ENCODE results near the gene PLA2G15.

The PLA2G15 gene

DNA sequence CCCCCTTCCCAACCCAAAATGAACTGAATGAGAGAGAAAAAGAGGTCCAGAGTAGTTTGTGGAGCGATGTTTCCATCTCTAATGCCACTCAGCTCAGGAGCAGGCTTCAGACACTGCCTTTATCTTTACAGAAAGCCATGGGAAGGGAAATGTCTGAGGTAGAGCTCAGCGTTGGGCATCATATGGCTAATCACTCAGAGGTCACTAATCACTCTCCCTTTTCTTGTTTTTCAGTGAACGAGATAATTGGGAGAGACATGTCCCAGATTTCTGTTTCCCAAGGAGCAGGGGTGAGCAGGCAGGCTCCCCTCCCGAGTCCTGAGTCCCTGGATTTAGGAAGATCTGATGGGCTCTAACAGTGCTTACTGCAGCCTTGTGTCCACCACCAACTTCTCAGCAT lies 19.1 kb upstream of the PLA2G15 start:
- Histone ChIP-seq H3K4me1 (ENCODE audit: insufficient read depth, low read length) (no peaks in the 10 kb centered on the region; the same call in 1 of the 2 replicates), H3K36me3 (ENCODE audit: insufficient read depth, low read depth, low read length) (peaks cover 25% of the 10 kb centered on the region), H3K9me3 (ENCODE audit: insufficient read depth, low read depth, low read length) (no peaks in the 10 kb centered on the region), H3K4me3 (ENCODE audit: low read length) (no peak overlapping the region), H3K27me3 (ENCODE audit: insufficient read depth, low read length) (no peaks in the 10 kb centered on the region), H3K27ac (ENCODE audit: low read length) (no peak overlapping the region), H3K9ac (ENCODE audit: low read depth, low read length) (no peak overlapping the region)

DNA sequence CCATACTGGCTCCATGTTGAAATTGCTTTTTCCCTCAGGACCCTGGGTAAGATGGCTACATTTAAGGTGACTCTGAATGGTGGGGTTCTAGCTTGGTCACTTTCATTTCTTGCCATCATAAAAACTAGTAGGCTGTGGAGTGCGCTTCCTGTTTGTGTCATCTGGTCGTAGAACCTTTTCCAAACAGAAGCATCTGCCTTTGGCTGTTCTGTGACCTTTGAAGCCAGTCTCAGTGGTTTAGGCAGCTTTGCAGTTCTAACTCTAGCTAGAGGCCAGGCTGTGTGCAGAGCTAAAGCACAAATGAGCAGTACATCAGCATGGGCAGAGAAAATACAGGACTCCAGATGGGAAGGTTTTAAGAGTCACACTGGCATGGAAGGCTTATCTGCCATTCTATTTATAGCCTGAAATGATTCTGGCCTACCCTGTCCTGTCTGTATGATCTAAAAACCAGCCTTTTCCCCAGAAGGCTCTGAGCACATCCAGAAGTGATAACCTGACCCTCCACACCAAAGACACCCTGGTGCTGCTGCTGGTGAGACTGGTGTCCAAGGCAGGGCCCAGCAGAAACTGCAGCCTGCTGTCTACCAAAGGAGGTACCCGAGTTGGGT lies 17.9 kb upstream of the PLA2G15 start:
- Histone ChIP-seq H3K4me1 (ENCODE audit: insufficient read depth, low read length) (no peaks in the 10 kb centered on the region), H3K27me3 (ENCODE audit: insufficient read depth, low read length) (no peaks in the 10 kb centered on the region), H3K9me3 (ENCODE audit: insufficient read depth, low read depth, low read length) (no peaks in the 10 kb centered on the region), H3K36me3 (ENCODE audit: insufficient read depth, low read depth, low read length) (peaks cover 36% of the 10 kb centered on the region), H3K9ac (ENCODE audit: low read depth, low read length) (no peak overlapping the region), H3K27ac (ENCODE audit: low read length) (no peak overlapping the region), H3K4me3 (ENCODE audit: low read length) (no peak overlapping the region)

DNA sequence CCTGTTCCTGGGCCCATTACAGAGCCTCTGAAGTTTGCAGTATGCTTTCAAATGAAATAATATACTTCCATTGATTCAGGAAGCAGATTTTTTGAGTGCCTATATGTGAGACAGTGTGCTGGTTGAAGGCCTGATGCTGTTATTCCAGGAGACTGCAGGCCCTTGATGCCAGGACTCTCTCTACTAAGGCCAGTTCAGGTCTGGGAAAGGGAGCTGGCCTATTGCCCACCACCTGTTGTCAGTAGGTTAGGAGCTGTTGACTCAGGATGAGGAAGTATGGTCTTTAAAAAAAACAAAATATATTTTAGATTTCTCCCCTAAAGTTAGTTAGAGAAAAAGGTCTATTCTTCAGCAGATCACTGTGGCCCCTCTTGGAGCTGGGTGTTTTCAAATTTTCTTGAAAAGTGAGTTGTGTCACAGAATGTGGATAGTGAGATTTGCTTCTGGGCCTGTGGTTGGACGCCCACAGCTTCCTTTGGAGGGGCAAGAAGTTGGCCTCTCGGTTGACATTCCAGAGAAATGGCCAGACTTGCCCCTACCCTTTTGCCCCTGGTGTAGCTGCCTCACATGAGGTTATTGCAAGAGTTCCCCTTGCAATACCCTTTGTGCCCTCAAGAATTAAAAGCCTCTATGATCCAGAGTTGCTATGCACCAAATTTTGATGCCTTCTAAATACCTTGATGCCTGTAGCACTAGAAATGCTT lies 17.2 kb upstream of the PLA2G15 start:
- Histone ChIP-seq H3K27ac (ENCODE audit: low read length) (no peak overlapping the region), H3K27me3 (ENCODE audit: insufficient read depth, low read length) (no peaks in the 10 kb centered on the region), H3K4me1 (ENCODE audit: insufficient read depth, low read length) (no peaks in the 10 kb centered on the region), H3K9ac (ENCODE audit: low read depth, low read length) (no peak overlapping the region), H3K36me3 (ENCODE audit: insufficient read depth, low read depth, low read length) (peaks cover 43% of the 10 kb centered on the region), H3K9me3 (ENCODE audit: insufficient read depth, low read depth, low read length) (no peaks in the 10 kb centered on the region), H3K4me3 (ENCODE audit: low read length) (no peak overlapping the region)

DNA sequence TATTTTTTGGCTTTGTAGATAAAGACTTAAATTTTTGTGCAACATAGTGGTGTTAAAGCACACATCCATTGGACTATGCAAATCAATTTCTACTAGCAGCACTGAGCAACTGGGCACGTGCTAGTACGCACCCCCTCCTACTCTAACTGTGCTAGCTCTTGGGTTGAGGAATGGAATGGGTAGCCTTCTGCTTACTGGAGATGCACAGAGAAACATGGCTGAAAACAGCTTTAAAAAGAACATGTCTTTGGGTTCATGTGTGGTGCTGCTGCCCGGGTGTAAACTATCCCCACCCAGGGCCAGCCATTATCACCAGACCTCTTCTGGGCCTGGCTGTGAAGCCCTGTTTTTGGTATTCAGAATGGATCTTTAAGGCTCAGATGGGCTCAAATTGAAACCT lies 16.5 kb upstream of the PLA2G15 start:
- no peaks in the 10 kb centered on the region for H3K4me1 ChIP-seq (ENCODE audit: insufficient read depth, low read length)
- no peak overlapping the region for H3K4me3 ChIP-seq (ENCODE audit: low read length)
- H3K27me3 ChIP-seq (ENCODE audit: insufficient read depth, low read length) = no peaks in the 10 kb centered on the region
- peaks cover 47% of the 10 kb centered on the region for H3K36me3 ChIP-seq (ENCODE audit: insufficient read depth, low read depth, low read length)
- no peak overlapping the region for H3K27ac ChIP-seq (ENCODE audit: low read length)
- no peaks in the 10 kb centered on the region for H3K9me3 ChIP-seq (ENCODE audit: insufficient read depth, low read depth, low read length)
- H3K9ac ChIP-seq (ENCODE audit: low read depth, low read length) = no peak overlapping the region

DNA sequence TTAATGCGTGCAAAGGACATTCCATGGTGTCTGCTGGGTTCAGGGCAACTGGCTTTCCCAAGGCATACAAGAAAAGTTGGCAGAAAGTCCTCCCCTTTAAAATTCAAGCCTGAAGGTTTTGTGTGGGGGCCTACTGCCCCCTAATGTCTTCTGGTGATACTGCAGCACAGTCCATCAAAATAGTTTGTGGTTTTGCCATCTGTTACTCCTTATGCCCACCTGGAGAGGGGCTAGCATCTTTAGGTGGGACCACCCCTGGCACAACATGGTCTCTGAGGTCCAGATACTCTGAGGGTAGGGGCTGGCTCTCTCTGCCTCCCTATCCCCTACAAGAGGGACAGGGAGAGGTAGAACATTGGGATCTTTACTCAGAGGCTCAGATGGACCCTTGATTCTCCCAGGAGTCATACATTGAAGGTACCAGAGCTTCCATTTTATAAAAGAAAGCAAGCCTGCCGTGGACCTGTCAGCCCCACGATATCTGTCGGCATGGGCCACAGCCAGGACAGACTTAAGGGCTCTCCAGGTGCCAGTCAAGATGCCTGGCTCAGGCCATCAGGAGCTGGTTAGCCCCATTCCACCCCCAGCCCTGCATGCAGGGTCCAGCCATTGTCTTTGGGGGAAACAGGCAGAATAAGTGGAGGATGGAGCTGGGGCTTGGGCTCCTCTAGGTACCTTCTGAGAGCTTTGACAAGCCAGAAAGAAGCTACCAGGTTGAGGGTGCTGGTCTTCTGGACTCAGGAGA lies 15.6 kb upstream of the PLA2G15 start:
- Histone ChIP-seq H3K9me3 (ENCODE audit: insufficient read depth, low read depth, low read length) (no peaks in the 10 kb centered on the region), H3K9ac (ENCODE audit: low read depth, low read length) (no peak overlapping the region), H3K27me3 (ENCODE audit: insufficient read depth, low read length) (peaks cover 4% of the 10 kb centered on the region), H3K36me3 (ENCODE audit: insufficient read depth, low read depth, low read length) (peaks cover 47% of the 10 kb centered on the region), H3K4me1 (ENCODE audit: insufficient read depth, low read length) (peaks cover 5% of the 10 kb centered on the region; the same call in 1 of the 2 replicates), H3K4me3 (ENCODE audit: low read length) (no peak overlapping the region), H3K27ac (ENCODE audit: low read length) (no peak overlapping the region)

DNA sequence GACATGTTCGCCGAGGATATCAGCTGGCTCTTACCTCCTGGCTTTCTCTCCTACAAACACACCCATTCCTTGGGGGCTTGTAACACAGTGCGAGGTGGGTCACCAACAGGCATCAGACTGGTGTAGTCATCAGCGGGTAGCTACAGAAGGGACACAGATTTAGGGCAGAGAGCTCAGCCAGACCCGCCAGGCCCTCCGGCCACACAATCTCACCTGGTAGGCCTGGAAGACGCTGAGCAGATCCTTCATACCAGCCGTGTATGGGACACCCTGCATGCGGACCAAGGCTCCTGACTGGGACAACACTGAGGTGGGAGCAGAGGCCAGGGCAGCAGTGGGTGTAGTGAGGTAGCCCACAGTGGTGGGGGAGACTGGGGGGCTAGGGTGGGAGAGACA lies 15.0 kb upstream of the PLA2G15 start:
- Histone ChIP-seq H3K9me3 (ENCODE audit: insufficient read depth, low read depth, low read length) (no peaks in the 10 kb centered on the region), H3K36me3 (ENCODE audit: insufficient read depth, low read depth, low read length) (peaks cover 47% of the 10 kb centered on the region), H3K4me1 (ENCODE audit: insufficient read depth, low read length) (peaks cover 8% of the 10 kb centered on the region; the same call in 1 of the 2 replicates), H3K4me3 (ENCODE audit: low read length) (no peak overlapping the region), H3K9ac (ENCODE audit: low read depth, low read length) (no peak overlapping the region), H3K27ac (ENCODE audit: low read length) (no peak overlapping the region), H3K27me3 (ENCODE audit: insufficient read depth, low read length) (peaks cover 10% of the 10 kb centered on the region)

DNA sequence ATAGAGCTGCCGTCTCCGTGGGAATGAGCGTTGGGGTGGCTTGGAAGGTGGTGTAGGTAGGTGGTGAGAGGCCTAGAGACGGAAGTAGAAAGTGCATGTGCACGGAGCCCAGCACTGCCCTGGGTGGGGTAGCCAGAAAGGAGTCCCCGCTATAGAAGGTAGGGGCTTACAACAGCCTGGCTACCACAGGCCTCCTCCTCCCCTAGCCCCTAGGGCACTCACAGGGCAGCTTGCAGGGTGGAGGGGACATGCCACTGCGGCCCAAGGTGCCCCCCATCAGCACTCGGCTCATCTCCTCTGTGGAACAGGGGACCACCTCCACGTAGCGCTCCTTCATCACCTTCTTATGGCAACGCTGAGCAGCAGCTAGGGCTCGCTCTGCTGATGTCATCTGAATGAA lies 14.2 kb upstream of the PLA2G15 start:
- Histone ChIP-seq H3K4me3 (ENCODE audit: low read length) (no peak overlapping the region), H3K27ac (ENCODE audit: low read length) (no peak overlapping the region), H3K36me3 (ENCODE audit: insufficient read depth, low read depth, low read length) (peaks cover 47% of the 10 kb centered on the region), H3K4me1 (ENCODE audit: insufficient read depth, low read length) (peaks cover 8% of the 10 kb centered on the region; the same call in 1 of the 2 replicates), H3K27me3 (ENCODE audit: insufficient read depth, low read length) (peaks cover 18% of the 10 kb centered on the region), H3K9me3 (ENCODE audit: insufficient read depth, low read depth, low read length) (no peaks in the 10 kb centered on the region), H3K9ac (ENCODE audit: low read depth, low read length) (no peak overlapping the region)

DNA sequence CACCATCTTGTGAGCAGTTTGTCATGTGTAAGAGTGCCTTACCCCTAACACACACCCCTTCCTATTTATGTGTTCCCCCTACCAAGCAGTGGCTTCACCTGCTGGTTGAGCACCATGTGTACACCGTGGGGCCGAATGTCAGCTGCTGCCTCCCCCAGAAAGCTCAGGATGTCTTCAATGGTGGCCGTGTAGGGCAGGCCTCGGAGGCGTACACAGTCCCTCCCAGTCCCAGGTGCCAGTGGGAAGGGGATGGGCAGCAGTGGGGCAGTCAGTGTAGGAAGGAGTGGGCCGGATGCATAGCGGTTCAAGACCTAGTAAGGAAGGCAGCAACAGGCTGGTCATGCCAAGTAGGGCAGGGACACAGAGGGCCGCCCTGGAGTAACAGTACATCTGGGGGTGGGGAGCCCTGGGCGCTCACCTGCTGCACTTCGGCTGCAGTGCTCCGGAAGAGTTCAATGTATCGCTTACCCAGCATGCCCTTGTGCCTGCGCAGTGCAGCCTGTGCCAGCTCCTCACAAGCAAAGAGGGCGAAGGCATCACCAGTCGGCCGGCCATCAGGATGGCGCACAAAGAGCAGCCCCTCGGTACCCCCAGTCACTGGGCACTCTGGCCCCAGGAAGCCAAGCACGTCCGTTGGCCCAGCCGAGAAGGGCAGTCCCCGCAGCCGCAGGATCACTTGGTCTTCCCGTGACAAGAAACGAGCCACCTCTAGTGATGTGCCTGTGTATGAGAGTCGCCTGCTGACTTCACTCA lies 13.6 kb upstream of the PLA2G15 start:
- H3K9ac ChIP-seq (ENCODE audit: low read depth, low read length) = no peak overlapping the region
- no peak overlapping the region for H3K27ac ChIP-seq (ENCODE audit: low read length)
- peaks cover 47% of the 10 kb centered on the region for H3K36me3 ChIP-seq (ENCODE audit: insufficient read depth, low read depth, low read length)
- no peak overlapping the region for H3K4me3 ChIP-seq (ENCODE audit: low read length)
- H3K4me1 ChIP-seq (ENCODE audit: insufficient read depth, low read length) = peaks cover 8% of the 10 kb centered on the region; the same call in 1 of the 2 replicates
- H3K9me3 ChIP-seq (ENCODE audit: insufficient read depth, low read depth, low read length) = no peaks in the 10 kb centered on the region
- H3K27me3 ChIP-seq (ENCODE audit: insufficient read depth, low read length) = peaks cover 24% of the 10 kb centered on the region

DNA sequence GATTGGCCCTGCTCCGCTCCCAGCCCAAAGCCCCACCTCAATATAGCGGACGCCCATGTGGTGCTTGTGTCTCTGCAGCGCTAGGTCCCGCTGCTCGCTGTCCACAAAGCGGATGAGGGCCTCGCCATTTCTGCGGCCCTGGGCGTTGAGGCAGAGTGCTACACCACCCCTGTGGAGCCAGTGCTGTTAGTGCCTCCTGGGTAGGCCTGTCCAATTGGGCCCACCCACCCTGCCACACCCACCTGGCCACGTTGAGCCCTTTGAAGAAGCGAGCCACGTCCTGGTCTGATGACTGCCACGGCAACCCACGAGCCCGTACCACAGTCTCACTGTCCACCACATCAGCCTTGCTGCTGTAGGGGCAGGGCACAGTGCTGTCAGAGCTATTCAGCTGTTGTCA lies 12.8 kb upstream of the PLA2G15 start:
- Histone ChIP-seq H3K4me1 (ENCODE audit: insufficient read depth, low read length) (peaks cover 8% of the 10 kb centered on the region; the same call in 1 of the 2 replicates), H3K4me3 (ENCODE audit: low read length) (no peak overlapping the region), H3K27ac (ENCODE audit: low read length) (no peak overlapping the region), H3K9ac (ENCODE audit: low read depth, low read length) (no peak overlapping the region), H3K9me3 (ENCODE audit: insufficient read depth, low read depth, low read length) (no peaks in the 10 kb centered on the region), H3K36me3 (ENCODE audit: insufficient read depth, low read depth, low read length) (peaks cover 47% of the 10 kb centered on the region), H3K27me3 (ENCODE audit: insufficient read depth, low read length) (peaks cover 29% of the 10 kb centered on the region)

DNA sequence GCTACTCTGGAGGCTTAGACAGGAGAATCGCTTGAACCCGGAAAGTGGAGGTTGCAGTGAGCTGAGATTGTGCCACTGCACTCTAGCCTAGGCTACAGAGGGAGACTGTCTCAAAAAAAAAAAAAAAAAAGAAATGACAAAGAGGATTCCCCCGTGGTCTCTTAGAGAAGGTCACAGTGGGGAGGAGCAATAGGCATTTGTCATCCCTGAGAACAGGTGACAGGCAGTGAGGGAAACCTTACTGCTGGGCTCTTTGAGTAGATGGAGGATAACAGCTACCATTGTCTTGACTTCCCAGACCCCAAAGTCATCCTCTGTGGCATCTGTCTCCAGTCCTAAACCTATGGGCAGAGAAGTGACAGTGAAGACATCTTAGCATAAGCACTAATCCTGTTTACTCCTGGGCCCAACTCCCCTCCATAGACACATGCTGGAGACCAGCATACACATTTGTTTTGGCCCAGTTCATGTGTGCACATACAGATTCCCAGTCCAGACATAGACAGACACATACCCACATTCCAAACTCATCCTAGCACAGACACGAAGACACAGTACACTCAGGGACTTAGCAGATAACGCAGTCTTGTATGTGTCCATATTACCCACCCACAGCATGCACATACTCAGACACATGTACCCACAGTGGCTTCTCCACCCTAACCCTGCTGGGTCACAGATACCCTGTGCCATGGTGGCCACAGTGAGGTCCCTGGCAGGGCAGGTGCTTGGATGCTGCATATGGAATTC lies 11.9 kb upstream of the PLA2G15 start:
- Histone ChIP-seq H3K27ac (ENCODE audit: low read length) (no peak overlapping the region), H3K36me3 (ENCODE audit: insufficient read depth, low read depth, low read length) (peaks cover 47% of the 10 kb centered on the region), H3K4me3 (ENCODE audit: low read length) (no peak overlapping the region), H3K27me3 (ENCODE audit: insufficient read depth, low read length) (peaks cover 29% of the 10 kb centered on the region), H3K9ac (ENCODE audit: low read depth, low read length) (no peak overlapping the region), H3K9me3 (ENCODE audit: insufficient read depth, low read depth, low read length) (no peaks in the 10 kb centered on the region), H3K4me1 (ENCODE audit: insufficient read depth, low read length) (peaks cover 8% of the 10 kb centered on the region; the same call in 1 of the 2 replicates)

DNA sequence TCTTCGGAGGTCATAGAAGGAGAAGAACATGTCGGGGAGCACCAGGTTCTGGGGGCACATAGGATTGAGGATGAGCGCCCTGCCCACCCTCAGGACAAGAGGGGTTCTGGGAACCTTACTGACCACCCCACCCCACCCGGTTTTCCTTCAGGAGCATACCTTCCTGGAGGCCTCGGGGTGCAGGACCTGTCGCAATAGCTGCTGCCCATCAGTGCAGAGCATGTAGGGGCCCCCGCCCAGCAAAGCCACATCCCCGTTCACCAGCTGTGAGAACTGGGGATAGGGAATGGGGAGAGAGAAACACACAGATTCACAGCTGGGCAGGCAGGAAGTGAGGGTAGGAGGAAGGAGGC lies 11.4 kb upstream of the PLA2G15 start:
- H3K27me3 ChIP-seq (ENCODE audit: insufficient read depth, low read length) = peaks cover 32% of the 10 kb centered on the region
- H3K9me3 ChIP-seq (ENCODE audit: insufficient read depth, low read depth, low read length) = no peaks in the 10 kb centered on the region
- H3K27ac ChIP-seq (ENCODE audit: low read length) = no peak overlapping the region
- H3K4me1 ChIP-seq (ENCODE audit: insufficient read depth, low read length) = peaks cover 8% of the 10 kb centered on the region; the same call in 1 of the 2 replicates
- no peak overlapping the region for H3K9ac ChIP-seq (ENCODE audit: low read depth, low read length)
- H3K36me3 ChIP-seq (ENCODE audit: insufficient read depth, low read depth, low read length) = peaks cover 44% of the 10 kb centered on the region
- 0 out of 2 replicates have a peak overlapping the region, but pooled peaks have one; percentile 76 for H3K4me3 ChIP-seq (ENCODE audit: low read length)

Data from iPS-20b (cell line).